ENCODE data around the gene MCEE. TPM values are rescaled to one million over a fixed set of nuclear protein-coding genes. Genes with fewer than 3 reads are reported as not detected.
A peak's percentile ranks its signal among the peaks of the same experiment; 100 is the strongest.

MCEE gene
- total and polyA plus RNA-seq, 5 experiments from 2014 or later = 19.0 to 25.1 (median 21.2) TPM

- DNase-seq (peak; percentile 27 to 75 (median 52)), ATAC-seq (peak in 1 of 2 donors; percentile 26)
- POLR2A ChIA-PET = interaction anchor here (0.8 to 2.9 kb wide), 5 partner anchors 29 to 1635 kb away, joined by 3 to 24 read pairs (median 4); partner anchors contain the start of genes MCEE, MPHOSPH10, NFU1 and ZNF638
- H3K27me3 Mint-ChIP-seq = peaks cover 0 to 1% (median 0%) of the 10 kb centered on the region in 5 donors
- peaks cover 0 to 30% (median 6%) of the 10 kb centered on the region in 3 donors for H3K36me3 Mint-ChIP-seq
- H3K4me1 Mint-ChIP-seq = peaks cover 35 to 74% (median 72%) of the 10 kb centered on the region in 4 donors
- H3K9me3 Mint-ChIP-seq = no peaks in the 10 kb centered on the region
- peak overlapping the region; percentile 50 to 99 (median 88) for H3K4me3 Mint-ChIP-seq
- H3K27ac Mint-ChIP-seq = peak overlapping the region; percentile 88 to 100 (median 99)
Observed at GRCh38 chr2:71071681-71072398, 58.2 kb downstream of the MCEE start.

GRCh38 chr2:71070294-71071093 lies 59.5 kb downstream of the MCEE start:
- H3K4me1 Mint-ChIP-seq = peaks cover 35 to 77% (median 73%) of the 10 kb centered on the region in 4 donors
- POLR2A ChIA-PET = interaction anchor here (1.2 to 2.9 kb wide), 4 partner anchors 58 to 261 kb away, joined by 4 to 24 read pairs (median 7); partner anchors contain the start of genes MCEE, MPHOSPH10, PAIP2B and ZNF638
- ATAC-seq (no peak), DNase-seq (no peak)
- peaks cover 0 to 1% (median 0%) of the 10 kb centered on the region in 5 donors for H3K27me3 Mint-ChIP-seq
- H3K36me3 Mint-ChIP-seq = peaks cover 0 to 20% (median 6%) of the 10 kb centered on the region in 3 donors
- peak overlapping the region; percentile 92 to 100 (median 99) for H3K27ac Mint-ChIP-seq
- H3K9me3 Mint-ChIP-seq = no peaks in the 10 kb centered on the region
- peak overlapping the region; percentile 34 to 99 (median 94) for H3K4me3 Mint-ChIP-seq

- peaks cover 0 to 1% (median 0%) of the 10 kb centered on the region in 5 donors for H3K27me3 Mint-ChIP-seq
- peak overlapping the region; percentile 90 to 99 (median 94) for H3K4me3 Mint-ChIP-seq
- no peak for DNase-seq
- no peaks in the 10 kb centered on the region for H3K9me3 Mint-ChIP-seq
- peaks cover 35 to 87% (median 72%) of the 10 kb centered on the region in 4 donors for H3K4me1 Mint-ChIP-seq
- H3K27ac Mint-ChIP-seq = peak overlapping the region; percentile 98 to 100 (median 99)
- no peak for ATAC-seq
- H3K36me3 Mint-ChIP-seq = peaks cover 0 to 12% (median 6%) of the 10 kb centered on the region in 3 donors
- POLR2A ChIA-PET = interaction anchor here (0.8 to 3.1 kb wide), 11 partner anchors 8 to 1632 kb away, joined by 3 to 66 read pairs (median 7); partner anchors contain the start of genes MCEE, MPHOSPH10, NFU1 and PAIP2B
Observed at GRCh38 chr2:71069376-71069775, 60.7 kb downstream of the MCEE start.

GRCh38 chr2:71068218-71069035 lies 61.6 kb downstream of the MCEE start, which contains the start of gene NAGK:
Gene NAGK (plus strand): TSS chr2:71068648. CDS start chr2:71068684, 36 bp downstream.
- peak within 1 kb of the TSS; percentile 98 to 100 (median 99) for H3K27ac Mint-ChIP-seq
- ATAC-seq (peak; percentile 81 to 85), DNase-seq (peak; percentile 96 to 100 (median 98))
- peaks cover 0 to 2% (median 0%) of the 10 kb centered on the region in 3 donors for H3K36me3 Mint-ChIP-seq
- peaks cover 27 to 84% (median 62%) of the 10 kb centered on the region in 4 donors for H3K4me1 Mint-ChIP-seq
- H3K9me3 Mint-ChIP-seq = no peaks in the 10 kb centered on the region
- H3K4me3 Mint-ChIP-seq = peak within 1 kb of the TSS; percentile 90 to 99 (median 94)
- H3K27me3 Mint-ChIP-seq = peaks cover 0 to 1% (median 0%) of the 10 kb centered on the region in 5 donors
- POLR2A ChIA-PET = interaction anchor here (0.6 to 3.1 kb wide), 31 partner anchors 9 to 1631 kb away, joined by 3 to 66 read pairs (median 5); partner anchors contain the start of genes ANKRD53, MCEE, MPHOSPH10 and NFU1

GRCh38 chr2:71067567-71068217 lies 62.3 kb downstream of the MCEE start:
- POLR2A ChIA-PET = interaction anchor here (0.6 to 3.1 kb wide), 25 partner anchors 9 to 1630 kb away, joined by 3 to 66 read pairs (median 5); partner anchors contain the start of genes ANKRD53, MCEE, MPHOSPH10 and NFU1
- peak overlapping the region; percentile 90 to 99 (median 94) for H3K4me3 Mint-ChIP-seq
- H3K27me3 Mint-ChIP-seq = peaks cover 0 to 1% (median 0%) of the 10 kb centered on the region in 5 donors
- DNase-seq (peak in 3 of 10 donors; percentile 14 to 33 (median 15)), ATAC-seq (no peak)
- no peaks in the 10 kb centered on the region for H3K36me3 Mint-ChIP-seq
- H3K4me1 Mint-ChIP-seq = peaks cover 27 to 78% (median 55%) of the 10 kb centered on the region in 4 donors
- H3K9me3 Mint-ChIP-seq = no peaks in the 10 kb centered on the region
- H3K27ac Mint-ChIP-seq = peak overlapping the region; percentile 98 to 100 (median 99)

- peaks cover 0 to 1% (median 0%) of the 10 kb centered on the region in 5 donors for H3K27me3 Mint-ChIP-seq
- ATAC-seq = no peak
- H3K27ac Mint-ChIP-seq = peak overlapping the region in 9 of 10 donors; percentile 50 to 100 (median 99)
- no peaks in the 10 kb centered on the region for H3K36me3 Mint-ChIP-seq
- no peaks in the 10 kb centered on the region for H3K9me3 Mint-ChIP-seq
- POLR2A ChIA-PET = interaction anchor here (2.0 to 3.1 kb wide), 5 partner anchors 8 to 160 kb away, joined by 9 to 66 read pairs (median 11); partner anchors contain the start of genes ANKRD53, MCEE, MPHOSPH10 and PAIP2B
- H3K4me3 Mint-ChIP-seq = peak overlapping the region in 6 of 10 donors; percentile 13 to 50 (median 32)
- DNase-seq = no peak
- H3K4me1 Mint-ChIP-seq = peaks cover 24 to 69% (median 47%) of the 10 kb centered on the region in 4 donors
Observed at GRCh38 chr2:71066856-71067255, 63.2 kb downstream of the MCEE start.

- POLR2A ChIA-PET = no interaction called here
- H3K36me3 Mint-ChIP-seq = no peaks in the 10 kb centered on the region
- peak overlapping the region in 1 of 10 donors; percentile 51 for H3K4me3 Mint-ChIP-seq
- peak overlapping the region in 5 of 10 donors; percentile 33 to 75 (median 40) for H3K27ac Mint-ChIP-seq
- no peak for DNase-seq
- peaks cover 0 to 10% (median 6%) of the 10 kb centered on the region in 5 donors for H3K27me3 Mint-ChIP-seq
- no peak for ATAC-seq
- H3K4me1 Mint-ChIP-seq = peaks cover 10 to 51% (median 28%) of the 10 kb centered on the region in 4 donors
- no peaks in the 10 kb centered on the region for H3K9me3 Mint-ChIP-seq
Observed at GRCh38 chr2:71064754-71065621, 65.0 kb downstream of the MCEE start.

- Mint-ChIP-seq H3K27me3 (peaks cover 3 to 16% (median 7%) of the 10 kb centered on the region in 5 donors), H3K27ac (peak overlapping the region in 2 of 10 donors; percentile 23 to 36), H3K4me1 (peaks cover 4 to 42% (median 20%) of the 10 kb centered on the region in 4 donors), H3K4me3 (peak overlapping the region in 1 of 10 donors; percentile 45), H3K9me3 (no peaks in the 10 kb centered on the region), H3K36me3 (no peaks in the 10 kb centered on the region)
- DNase-seq = no peak
- ATAC-seq = no peak
- POLR2A ChIA-PET = no interaction called here
Observed at GRCh38 chr2:71064110-71064611, 65.9 kb downstream of the MCEE start.

GRCh38 chr2:71063216-71063615 lies 66.8 kb downstream of the MCEE start:
- POLR2A ChIA-PET = no interaction called here
- DNase-seq = no peak
- H3K4me3 Mint-ChIP-seq = no peak overlapping the region
- peaks cover 5 to 22% (median 16%) of the 10 kb centered on the region in 5 donors for H3K27me3 Mint-ChIP-seq
- no peaks in the 10 kb centered on the region for H3K36me3 Mint-ChIP-seq
- H3K4me1 Mint-ChIP-seq = peaks cover 2 to 35% (median 13%) of the 10 kb centered on the region in 4 donors
- no peak overlapping the region for H3K27ac Mint-ChIP-seq
- ATAC-seq = no peak
- no peaks in the 10 kb centered on the region for H3K9me3 Mint-ChIP-seq

- Mint-ChIP-seq H3K9me3 (no peaks in the 10 kb centered on the region), H3K27me3 (peaks cover 5 to 21% (median 16%) of the 10 kb centered on the region in 5 donors), H3K4me3 (no peak overlapping the region), H3K4me1 (peaks cover 0 to 20% (median 0%) of the 10 kb centered on the region in 4 donors), H3K36me3 (no peaks in the 10 kb centered on the region), H3K27ac (no peak overlapping the region)
- ATAC-seq (no peak), DNase-seq (no peak)
- POLR2A ChIA-PET = no interaction called here
Observed at GRCh38 chr2:71060871-71061270, 69.2 kb downstream of the MCEE start.
